ENCODE data around the gene CDH4.

DNA sequence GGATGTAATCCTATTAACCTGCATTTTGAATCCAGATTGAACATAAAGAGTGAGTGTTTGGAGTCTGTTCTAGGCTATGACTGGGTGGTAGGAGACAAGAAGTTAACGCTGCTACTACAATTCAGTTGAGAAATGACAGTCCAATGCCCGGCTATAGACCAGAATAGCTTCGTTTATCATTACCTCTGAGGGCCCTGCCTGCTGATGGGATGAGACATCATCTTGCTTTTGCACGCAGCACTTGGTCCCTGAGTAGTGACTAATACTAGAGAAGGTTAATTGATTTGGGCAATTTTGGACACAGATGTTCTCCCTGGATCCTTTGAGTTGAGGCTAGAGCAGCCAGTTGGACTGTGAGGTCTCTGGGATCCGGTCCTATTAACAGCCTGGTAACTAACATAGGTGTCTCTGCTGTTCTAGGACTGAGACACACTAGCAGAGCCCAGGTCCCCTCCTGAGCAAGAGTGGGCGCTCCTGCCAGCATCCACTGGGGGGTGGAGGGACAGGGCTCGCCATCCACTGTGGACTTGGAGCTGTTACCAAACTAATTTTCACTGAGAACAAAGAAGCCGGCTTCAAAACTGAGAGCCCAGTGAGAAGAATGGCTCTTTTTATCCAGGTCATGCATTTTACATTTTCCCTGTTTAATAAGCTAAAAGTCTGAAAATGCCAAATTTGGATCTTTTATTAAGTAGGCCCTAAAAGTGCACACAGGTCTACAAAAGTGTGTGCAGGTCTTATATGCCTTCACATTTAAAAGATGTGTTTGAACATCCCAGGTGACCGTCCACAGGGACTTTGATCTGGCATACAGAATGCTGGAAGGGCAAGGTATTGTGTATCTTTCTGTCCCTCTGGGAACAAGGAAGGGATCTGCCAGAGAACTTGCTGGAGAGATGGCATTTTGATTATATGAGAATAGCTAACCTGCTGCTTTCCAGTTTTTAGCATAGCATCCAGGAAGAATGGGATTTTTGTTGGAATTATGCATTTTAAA lies 212.5 kb downstream of the CDH4 start:
- TF ChIP-seq ZNF263 (CRISPR knock-in tag; IDR thresholded peaks at IDR 0.05; ENCODE audit: low read depth), result no peak
- no peak for TF ChIP-seq ZNF121 (CRISPR knock-in tag; IDR thresholded peaks at IDR 0.05)
- TF ChIP-seq, protein P1, sequence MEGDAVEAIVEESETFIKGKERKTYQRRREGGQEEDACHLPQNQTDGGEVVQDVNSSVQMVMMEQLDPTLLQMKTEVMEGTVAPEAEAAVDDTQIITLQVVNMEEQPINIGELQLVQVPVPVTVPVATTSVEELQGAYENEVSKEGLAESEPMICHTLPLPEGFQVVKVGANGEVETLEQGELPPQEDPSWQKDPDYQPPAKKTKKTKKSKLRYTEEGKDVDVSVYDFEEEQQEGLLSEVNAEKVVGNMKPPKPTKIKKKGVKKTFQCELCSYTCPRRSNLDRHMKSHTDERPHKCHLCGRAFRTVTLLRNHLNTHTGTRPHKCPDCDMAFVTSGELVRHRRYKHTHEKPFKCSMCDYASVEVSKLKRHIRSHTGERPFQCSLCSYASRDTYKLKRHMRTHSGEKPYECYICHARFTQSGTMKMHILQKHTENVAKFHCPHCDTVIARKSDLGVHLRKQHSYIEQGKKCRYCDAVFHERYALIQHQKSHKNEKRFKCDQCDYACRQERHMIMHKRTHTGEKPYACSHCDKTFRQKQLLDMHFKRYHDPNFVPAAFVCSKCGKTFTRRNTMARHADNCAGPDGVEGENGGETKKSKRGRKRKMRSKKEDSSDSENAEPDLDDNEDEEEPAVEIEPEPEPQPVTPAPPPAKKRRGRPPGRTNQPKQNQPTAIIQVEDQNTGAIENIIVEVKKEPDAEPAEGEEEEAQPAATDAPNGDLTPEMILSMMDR (IDR thresholded peaks at IDR 0.05), result no peak
- no peak for TF ChIP-seq JUN (CRISPR knock-in tag; IDR thresholded peaks at IDR 0.05)
- TF ChIP-seq, protein P2, sequence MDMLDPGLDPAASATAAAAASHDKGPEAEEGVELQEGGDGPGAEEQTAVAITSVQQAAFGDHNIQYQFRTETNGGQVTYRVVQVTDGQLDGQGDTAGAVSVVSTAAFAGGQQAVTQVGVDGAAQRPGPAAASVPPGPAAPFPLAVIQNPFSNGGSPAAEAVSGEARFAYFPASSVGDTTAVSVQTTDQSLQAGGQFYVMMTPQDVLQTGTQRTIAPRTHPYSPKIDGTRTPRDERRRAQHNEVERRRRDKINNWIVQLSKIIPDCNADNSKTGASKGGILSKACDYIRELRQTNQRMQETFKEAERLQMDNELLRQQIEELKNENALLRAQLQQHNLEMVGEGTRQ (CRISPR knock-in tag; IDR thresholded peaks at IDR 0.05), result no peak
- no peak for TF ChIP-seq NFYB (CRISPR knock-in tag; conservative IDR thresholded peaks at IDR 0.05; ENCODE audit: low read depth)
- no peak for TF ChIP-seq SMAD3 (CRISPR knock-in tag; IDR thresholded peaks at IDR 0.05; ENCODE audit: borderline replicate concordance)
- TF ChIP-seq FOXJ3 (CRISPR knock-in tag; IDR thresholded peaks at IDR 0.05; ENCODE audit: borderline replicate concordance), result no peak
- TF ChIP-seq, protein P3, sequence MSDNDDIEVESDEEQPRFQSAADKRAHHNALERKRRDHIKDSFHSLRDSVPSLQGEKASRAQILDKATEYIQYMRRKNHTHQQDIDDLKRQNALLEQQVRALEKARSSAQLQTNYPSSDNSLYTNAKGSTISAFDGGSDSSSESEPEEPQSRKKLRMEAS (CRISPR knock-in tag; IDR thresholded peaks at IDR 0.05), result no peak
- TF ChIP-seq CREM (CRISPR knock-in tag; IDR thresholded peaks at IDR 0.05), result no peak
- no peak for TF ChIP-seq CREB1 (CRISPR knock-in tag; IDR thresholded peaks at IDR 0.05)
- TF ChIP-seq TEAD1 (CRISPR knock-in tag; IDR thresholded peaks at IDR 0.05), result no peak
